Stimulated activated naive B cell treated with anti-CD40 and anti-IgM and Interleukin-4, amounts not matched to agents 10 μg/mL and 1 μg/mL and 100 μg/mL, for 72 hours (primary cell): Measurements from ENCODE around the gene ITGA6.

Experiments
- ATAC-seq, 2 donors: fragments of 150-1000 bp; cut with Tn5 transposase; replicated peaks; 2 replicates each; pipeline ENCODE4 v1.10.0; 2021; ENCODE audit warnings: moderate library complexity in 1 of 2
- DNase-seq: peaks from one replicate; pipeline ENCODE4 v3.0.0; 2021
- H3K27ac Mint-ChIP-seq: one replicate; pipeline ENCODE4 v1.8.0; 2022; ENCODE audit warnings: mild to moderate bottlenecking, mixed read lengths
- H3K27me3 Mint-ChIP-seq, 2 donors: one replicate each; pipeline ENCODE4 v1.8.0; 2022; ENCODE audit warnings: mixed read lengths in 2 of 2
- H3K36me3 Mint-ChIP-seq, 2 donors: one replicate each; pipeline ENCODE4 v1.8.0; 2022; ENCODE audit warnings: mixed read lengths in 2 of 2, mild to moderate bottlenecking in 1 of 2
- H3K4me1 Mint-ChIP-seq, 2 donors: one replicate each; pipeline ENCODE4 v1.8.0; 2022; ENCODE audit warnings: mixed read lengths in 2 of 2, mild to moderate bottlenecking in 1 of 2
- H3K4me3 Mint-ChIP-seq, 2 donors: one replicate each; pipeline ENCODE4 v1.8.0; 2022; ENCODE audit warnings: mild to moderate bottlenecking in 2 of 2, mixed read lengths in 2 of 2, moderate library complexity in 1 of 2
- H3K9me3 Mint-ChIP-seq, 2 donors: one replicate each; pipeline ENCODE4 v1.8.0; 2022; ENCODE audit warnings: mixed read lengths in 2 of 2, mild to moderate bottlenecking in 1 of 2

The ITGA6 gene

GRCh38 chr2:172427256-172427989, at the start of gene ITGA6:
Gene ITGA6, plus strand, starts transcription at chr2:172427586.
- H3K27ac Mint-ChIP-seq = no peak within 1 kb of the TSS
- peaks cover 28 to 70% of the 10 kb centered on the region in 2 donors for H3K27me3 Mint-ChIP-seq

DNA sequence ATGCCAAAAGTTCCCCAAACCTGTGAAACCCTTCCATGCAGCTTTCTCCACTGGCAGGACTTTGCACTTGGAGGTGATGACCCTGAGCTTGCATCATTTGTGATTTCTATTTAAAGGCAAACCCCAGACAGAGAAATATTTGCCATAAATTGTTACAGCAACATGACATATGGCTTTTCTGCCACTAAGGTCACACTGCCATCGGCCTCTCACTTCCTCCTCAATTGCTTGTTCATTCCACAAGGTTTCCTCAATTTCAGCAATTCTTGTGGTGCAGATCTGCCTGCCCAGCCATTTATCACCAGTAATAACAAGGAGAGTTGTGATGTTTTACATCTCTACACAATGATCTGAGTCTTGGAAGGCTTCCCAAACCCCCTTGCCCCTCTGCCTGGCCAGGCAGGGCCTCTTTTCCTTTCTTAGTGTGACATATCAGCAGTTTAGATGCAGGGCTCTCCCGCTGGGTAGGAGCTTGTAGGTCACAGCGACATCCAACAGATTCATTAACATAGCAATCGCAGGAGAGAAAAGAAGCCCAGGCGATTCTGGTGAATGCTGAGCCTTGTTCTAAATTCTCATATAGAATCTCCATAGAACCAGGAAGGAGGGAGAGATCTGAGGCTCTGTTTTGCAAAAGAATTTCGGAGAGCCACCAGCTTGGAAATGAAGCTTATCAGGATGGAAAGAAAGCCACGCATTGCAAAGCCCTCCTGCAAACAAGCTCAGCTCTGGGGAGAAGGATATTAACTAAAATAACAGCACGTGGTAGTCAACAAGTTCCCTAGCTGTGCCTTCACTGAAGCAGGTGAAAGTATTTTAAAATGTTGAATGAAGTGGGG, 46.7 kb upstream of the ITGA6 start:
- H3K36me3 Mint-ChIP-seq = peaks cover 0 to 9% of the 10 kb centered on the region in 2 donors
- no peak overlapping the region for H3K27ac Mint-ChIP-seq
- peaks cover 8 to 27% of the 10 kb centered on the region in 2 donors for H3K4me1 Mint-ChIP-seq
- H3K4me3 Mint-ChIP-seq = no peak overlapping the region
- DNase-seq = no peak
- peaks cover 6 to 7% of the 10 kb centered on the region in 2 donors for H3K27me3 Mint-ChIP-seq
- H3K9me3 Mint-ChIP-seq = peaks cover 8 to 11% of the 10 kb centered on the region in 2 donors
- ATAC-seq = peak; percentile 67 to 72

More at GRCh38 chr2:172427256-172427989, at the start of gene ITGA6:
- H3K4me1 Mint-ChIP-seq = peaks cover 15 to 17% of the 10 kb centered on the region in 2 donors
- peak; percentile 31 for DNase-seq
- H3K4me3 Mint-ChIP-seq = peak within 1 kb of the TSS; percentile 77 to 80
- no peaks in the 10 kb centered on the region for H3K9me3 Mint-ChIP-seq
- peak; percentile 73 for ATAC-seq
- H3K36me3 Mint-ChIP-seq = no peaks in the 10 kb centered on the region

DNA sequence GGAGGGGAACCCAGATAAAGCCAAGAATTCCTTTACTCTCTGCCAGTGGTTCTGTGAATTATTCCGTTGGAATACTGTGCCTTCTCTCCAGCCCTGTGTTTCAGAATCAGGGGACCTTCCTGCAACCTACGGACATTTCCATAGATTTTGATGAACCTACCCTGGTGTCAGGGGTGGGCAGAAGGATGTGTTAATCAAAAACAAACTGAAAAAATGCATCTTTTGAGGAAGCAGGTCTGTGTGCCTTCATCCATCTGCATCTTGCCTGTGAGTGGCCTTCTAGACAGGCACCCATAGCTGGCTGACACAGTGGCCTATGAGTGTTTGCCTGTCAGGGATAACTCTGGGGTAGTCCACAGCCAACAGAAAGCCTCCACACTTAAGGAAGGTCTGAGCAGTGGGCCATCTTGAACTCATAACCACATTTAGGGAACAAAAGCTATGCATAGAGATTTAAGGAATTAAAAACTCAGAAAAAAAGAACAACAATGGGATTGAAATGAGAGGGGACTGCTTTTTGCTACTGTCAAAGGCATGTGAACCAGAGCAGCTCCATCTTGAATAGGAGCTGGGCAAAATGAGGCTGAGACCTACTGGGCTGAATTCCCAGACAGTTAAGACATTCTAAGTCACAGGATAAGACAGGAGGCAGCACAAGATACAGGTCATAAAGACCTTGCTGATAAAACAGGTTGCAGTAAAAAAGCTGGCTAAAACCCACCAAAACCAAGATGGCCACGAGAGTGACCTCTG, 45.9 kb upstream of the ITGA6 start:
- Mint-ChIP-seq H3K9me3 (peaks cover 8 to 11% of the 10 kb centered on the region in 2 donors), H3K4me1 (peaks cover 8 to 27% of the 10 kb centered on the region in 2 donors), H3K27me3 (peaks cover 7% of the 10 kb centered on the region in 2 donors), H3K36me3 (peaks cover 0 to 9% of the 10 kb centered on the region in 2 donors), H3K27ac (no peak overlapping the region), H3K4me3 (no peak overlapping the region)
- no peak for ATAC-seq
- DNase-seq = no peak

GRCh38 chr2:172387361-172387760, 40.0 kb upstream of the ITGA6 start:
- Mint-ChIP-seq H3K4me1 (peaks cover 1 to 6% of the 10 kb centered on the region in 2 donors), H3K36me3 (no peaks in the 10 kb centered on the region), H3K9me3 (no peaks in the 10 kb centered on the region), H3K27ac (no peak overlapping the region), H3K4me3 (no peak overlapping the region), H3K27me3 (peaks cover 9 to 13% of the 10 kb centered on the region in 2 donors)
- ATAC-seq = no peak
- no peak for DNase-seq

GRCh38 chr2:172389685-172390339, 37.6 kb upstream of the ITGA6 start:
- ATAC-seq (no peak), DNase-seq (no peak)
- Mint-ChIP-seq H3K27me3 (peaks cover 5 to 11% of the 10 kb centered on the region in 2 donors), H3K4me1 (peaks cover 1 to 6% of the 10 kb centered on the region in 2 donors), H3K9me3 (no peaks in the 10 kb centered on the region), H3K27ac (no peak overlapping the region), H3K36me3 (no peaks in the 10 kb centered on the region), H3K4me3 (no peak overlapping the region)

DNA sequence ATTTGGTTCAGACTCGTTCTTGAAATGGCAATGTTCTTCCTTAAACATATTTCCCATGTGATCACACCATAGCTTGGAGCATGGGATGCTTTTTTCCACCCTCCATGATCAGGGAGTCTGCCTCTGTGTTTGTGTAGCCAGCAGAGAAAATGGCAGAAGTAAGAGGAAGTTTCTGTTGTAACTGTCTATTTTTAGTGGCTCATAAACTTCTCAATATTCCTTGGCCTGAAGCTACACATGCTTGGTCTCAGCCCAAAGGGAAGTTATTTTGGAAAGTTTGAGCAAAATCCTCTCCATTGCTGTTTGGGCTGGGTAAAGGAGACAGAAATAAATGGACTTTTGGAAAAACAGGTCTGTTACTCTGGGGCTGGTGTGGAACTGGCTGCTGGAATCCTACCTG, 33.4 kb upstream of the ITGA6 start:
- no peaks in the 10 kb centered on the region for H3K9me3 Mint-ChIP-seq
- no peak overlapping the region for H3K4me3 Mint-ChIP-seq
- DNase-seq (no peak), ATAC-seq (no peak)
- no peak overlapping the region for H3K27ac Mint-ChIP-seq
- H3K27me3 Mint-ChIP-seq = peaks cover 8 to 14% of the 10 kb centered on the region in 2 donors
- H3K4me1 Mint-ChIP-seq = peaks cover 1 to 6% of the 10 kb centered on the region in 2 donors
- H3K36me3 Mint-ChIP-seq = no peaks in the 10 kb centered on the region

DNA sequence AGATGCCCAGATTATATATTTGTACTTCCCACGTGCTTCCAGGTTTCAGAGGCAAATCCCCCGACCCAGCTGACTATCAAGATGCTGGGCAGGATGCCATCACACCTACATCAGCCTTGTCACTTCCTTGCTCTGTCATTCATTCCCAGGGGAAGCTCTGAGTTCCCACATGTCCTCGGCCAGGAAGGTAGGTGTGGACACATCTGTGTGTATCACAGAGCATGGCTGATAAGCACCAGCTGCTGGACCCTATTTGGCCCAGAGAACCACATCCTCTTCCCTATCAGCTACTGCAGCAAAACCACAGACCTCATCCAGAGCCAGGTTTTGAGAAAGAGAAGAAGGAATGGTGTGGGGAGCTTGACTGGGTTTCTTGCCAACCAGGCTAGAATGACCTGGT, 31.9 kb upstream of the ITGA6 start:
- DNase-seq (no peak), ATAC-seq (no peak)
- Mint-ChIP-seq H3K4me1 (no peaks in the 10 kb centered on the region), H3K27me3 (peaks cover 11 to 14% of the 10 kb centered on the region in 2 donors), H3K27ac (no peak overlapping the region), H3K36me3 (no peaks in the 10 kb centered on the region), H3K9me3 (no peaks in the 10 kb centered on the region), H3K4me3 (no peak overlapping the region)

- ATAC-seq (no peak), DNase-seq (no peak)
- H3K36me3 Mint-ChIP-seq = no peaks in the 10 kb centered on the region
- H3K9me3 Mint-ChIP-seq = no peaks in the 10 kb centered on the region
- H3K27me3 Mint-ChIP-seq = peaks cover 9 to 10% of the 10 kb centered on the region in 2 donors
- no peaks in the 10 kb centered on the region for H3K4me1 Mint-ChIP-seq
- H3K4me3 Mint-ChIP-seq = no peak overlapping the region
- no peak overlapping the region for H3K27ac Mint-ChIP-seq
Measured at GRCh38 chr2:172397148-172397834, 30.1 kb upstream of the ITGA6 start.

- no peaks in the 10 kb centered on the region for H3K9me3 Mint-ChIP-seq
- ATAC-seq (no peak), DNase-seq (no peak)
- H3K4me1 Mint-ChIP-seq = no peaks in the 10 kb centered on the region
- no peak overlapping the region for H3K27ac Mint-ChIP-seq
- H3K36me3 Mint-ChIP-seq = no peaks in the 10 kb centered on the region
- no peak overlapping the region for H3K4me3 Mint-ChIP-seq
- peaks cover 7 to 9% of the 10 kb centered on the region in 2 donors for H3K27me3 Mint-ChIP-seq
Measured at GRCh38 chr2:172398440-172398839, 28.9 kb upstream of the ITGA6 start.

GRCh38 chr2:172399765-172400164, 27.6 kb upstream of the ITGA6 start:
- DNase-seq = no peak
- Mint-ChIP-seq H3K36me3 (no peaks in the 10 kb centered on the region), H3K9me3 (no peaks in the 10 kb centered on the region), H3K27me3 (peaks cover 7 to 9% of the 10 kb centered on the region in 2 donors), H3K27ac (no peak overlapping the region), H3K4me3 (no peak overlapping the region), H3K4me1 (no peaks in the 10 kb centered on the region)
- no peak for ATAC-seq

GRCh38 chr2:172402198-172402597, 25.2 kb upstream of the ITGA6 start:
- H3K27ac Mint-ChIP-seq = no peak overlapping the region
- DNase-seq = no peak
- peaks cover 4 to 13% of the 10 kb centered on the region in 2 donors for H3K27me3 Mint-ChIP-seq
- H3K4me1 Mint-ChIP-seq = no peaks in the 10 kb centered on the region
- peaks cover 0 to 3% of the 10 kb centered on the region in 2 donors for H3K36me3 Mint-ChIP-seq
- peaks cover 4 to 5% of the 10 kb centered on the region in 2 donors for H3K9me3 Mint-ChIP-seq
- no peak overlapping the region for H3K4me3 Mint-ChIP-seq
- ATAC-seq = no peak

GRCh38 chr2:172403402-172403801, 24.0 kb upstream of the ITGA6 start:
- Mint-ChIP-seq H3K9me3 (peaks cover 4 to 5% of the 10 kb centered on the region in 2 donors), H3K27ac (no peak overlapping the region)
- no peak for ATAC-seq

DNA sequence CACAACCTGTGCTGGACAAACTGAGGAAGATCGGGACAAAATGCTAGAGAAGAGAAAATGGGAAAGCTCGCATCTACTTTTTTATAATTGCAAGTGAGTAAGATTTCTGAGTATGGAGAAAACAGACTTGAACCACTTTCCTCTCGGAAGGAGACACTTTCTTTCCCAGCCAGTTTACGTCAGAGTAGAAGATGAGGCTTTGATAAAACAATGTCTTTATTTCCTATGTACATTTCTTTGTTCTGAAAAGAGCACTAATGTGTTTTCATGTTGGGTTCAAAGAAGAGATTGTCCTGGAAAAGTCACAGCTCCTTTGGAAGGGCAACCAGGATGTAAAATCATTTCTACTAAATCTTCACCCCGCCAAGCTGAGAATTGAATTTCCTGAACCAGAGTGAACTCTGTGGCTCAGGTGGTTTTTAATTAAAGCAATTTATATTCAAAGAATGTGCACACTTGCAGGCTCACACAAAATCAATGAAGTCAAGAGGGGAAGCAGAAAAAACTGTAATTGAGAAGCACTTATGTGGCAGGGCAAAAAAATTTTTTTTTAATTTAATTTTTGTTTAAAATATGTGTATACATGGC, 23.4 kb upstream of the ITGA6 start:
- Mint-ChIP-seq H3K4me1 (no peaks in the 10 kb centered on the region), H3K9me3 (peaks cover 4 to 5% of the 10 kb centered on the region in 2 donors), H3K27me3 (peaks cover 4 to 9% of the 10 kb centered on the region in 2 donors), H3K27ac (no peak overlapping the region), H3K36me3 (peaks cover 0 to 3% of the 10 kb centered on the region in 2 donors), H3K4me3 (no peak overlapping the region)
- DNase-seq (no peak), ATAC-seq (no peak)

More at GRCh38 chr2:172403402-172403801, 24.0 kb upstream of the ITGA6 start:
- no peak overlapping the region for H3K4me3 Mint-ChIP-seq
- H3K27me3 Mint-ChIP-seq = peaks cover 4 to 9% of the 10 kb centered on the region in 2 donors
- H3K4me1 Mint-ChIP-seq = no peaks in the 10 kb centered on the region
- H3K36me3 Mint-ChIP-seq = peaks cover 0 to 3% of the 10 kb centered on the region in 2 donors
- DNase-seq = no peak
